GM18907 (cell line): Measurements from ENCODE around the gene FAM204A.

Experiments used
- ATAC-seq: cut with Tn5 transposase; IDR thresholded peaks from one replicate; pipeline ENCODE4 v1.9.1; 2021; ENCODE audit warnings: mild to moderate bottlenecking, moderate library complexity; ENCODE audit not compliant: unreplicated experiment

FAM204A gene

GRCh38 chr10:118254654-118255053, 87.5 kb downstream of the FAM204A start:
- no peak for ATAC-seq

GRCh38 chr10:118253397-118253796, 88.7 kb downstream of the FAM204A start:
- no peak for ATAC-seq

DNA sequence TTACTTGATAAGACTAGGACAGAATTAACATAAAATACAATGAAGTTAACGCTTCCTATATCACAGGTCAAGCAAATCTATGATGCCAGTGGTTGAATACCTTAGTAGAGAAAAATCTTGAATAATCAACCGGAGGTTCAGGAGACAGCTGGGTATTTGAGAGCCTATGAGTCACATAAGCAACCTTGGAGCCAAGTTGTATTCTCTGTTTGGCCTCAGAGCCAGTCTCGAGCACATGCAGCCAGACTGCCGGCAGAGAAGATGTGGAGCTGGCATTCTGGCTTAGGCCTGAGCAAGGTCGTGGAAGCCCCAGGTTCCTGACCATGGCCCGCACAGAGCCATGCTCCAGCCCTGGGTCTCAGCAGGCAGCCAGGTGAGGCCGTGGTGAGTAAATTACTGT, 90.3 kb downstream of the FAM204A start:
- ATAC-seq, result no peak

- no peak for ATAC-seq
These were observed 92.4 kb downstream of the FAM204A start for GRCh38 chr10:118249714-118250113.
